ENCODE data around the gene TRMT61A.

Gene TRMT61A

GRCh38 chr14:103542605-103543088 lies 13.7 kb downstream of the TRMT61A start:
- H3K4me3 ChIP-seq (ENCODE audit: low read depth, low read length): no peak overlapping the region
- TF ChIP-seq CTCF (conservative IDR thresholded peaks at IDR 0.05; ENCODE audit: low read depth, low read length): no peak
- no peak for DNase-seq (ENCODE audit: low read depth)

DNA sequence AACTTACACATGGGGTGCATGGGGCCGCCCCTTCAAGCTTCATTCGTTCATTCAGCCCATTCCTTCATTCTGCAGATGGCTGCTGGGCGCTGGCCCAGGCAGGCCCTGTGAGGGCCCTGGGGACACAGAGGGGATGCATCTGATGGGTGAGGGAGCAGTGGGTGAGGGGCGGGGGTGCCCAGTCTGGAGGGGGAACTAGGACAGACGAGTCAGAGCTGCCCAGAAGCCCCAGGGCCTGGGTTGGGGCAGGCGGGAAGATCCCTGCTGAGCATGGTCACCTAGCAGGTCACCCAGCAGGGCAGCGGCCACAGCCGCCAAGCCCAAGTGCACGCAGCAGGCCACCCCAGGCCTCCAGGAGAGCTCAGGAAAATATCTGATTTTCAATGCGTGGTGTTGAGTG lies 14.1 kb downstream of the TRMT61A start:
- DNase-seq (ENCODE audit: low read depth): no peak
- no peak for TF ChIP-seq CTCF (conservative IDR thresholded peaks at IDR 0.05; ENCODE audit: low read depth, low read length)
- no peak overlapping the region for H3K4me3 ChIP-seq (ENCODE audit: low read depth, low read length)

- TF ChIP-seq CTCF (conservative IDR thresholded peaks at IDR 0.05; ENCODE audit: low read depth, low read length): no peak
- H3K4me3 ChIP-seq (ENCODE audit: low read depth, low read length): no peak overlapping the region
- no peak for DNase-seq (ENCODE audit: low read depth)
These were observed 14.9 kb downstream of the TRMT61A start for GRCh38 chr14:103543721-103544387.

GRCh38 chr14:103544388-103545218 lies 15.6 kb downstream of the TRMT61A start:
- H3K4me3 ChIP-seq (ENCODE audit: low read depth, low read length): no peak overlapping the region
- no peak for DNase-seq (ENCODE audit: low read depth)
- no peak for TF ChIP-seq CTCF (conservative IDR thresholded peaks at IDR 0.05; ENCODE audit: low read depth, low read length)

GRCh38 chr14:103545219-103545914 lies 16.4 kb downstream of the TRMT61A start:
- H3K4me3 ChIP-seq (ENCODE audit: low read depth, low read length): no peak overlapping the region
- no peak for TF ChIP-seq CTCF (conservative IDR thresholded peaks at IDR 0.05; ENCODE audit: low read depth, low read length)
- DNase-seq (ENCODE audit: low read depth): no peak

- TF ChIP-seq CTCF (conservative IDR thresholded peaks at IDR 0.05; ENCODE audit: low read depth, low read length): no peak
- H3K4me3 ChIP-seq (ENCODE audit: low read depth, low read length): no peak overlapping the region
- no peak for DNase-seq (ENCODE audit: low read depth)
These were observed 17.1 kb downstream of the TRMT61A start for GRCh38 chr14:103545915-103546651.
